ENCODE data around the gene LLGL1. TPM values are rescaled to one million over a fixed set of nuclear protein-coding genes. Genes with fewer than 3 reads are reported as not detected.

Gene LLGL1
- polyA plus RNA-seq, 2 of the 4 experiments (the other 2 are of a cell fraction), result 11.2 to 19.3 TPM

- ATAC-seq, result no peak
- no peak for DNase-seq (ENCODE audit: low read depth in 1 of 2, low spot score in 1 of 2)
- Histone ChIP-seq H3K4me2 (no peak overlapping the region), H3K4me1 (peaks cover 6% of the 10 kb centered on the region; the same call in 1 of the 3 replicates), H3K27ac (no peak overlapping the region), H3K9me3 (no peaks in the 10 kb centered on the region), H3K4me3 (no peak overlapping the region)
- ChIA-PET POLR2A (no interaction called here), CTCF (interaction anchor here (0.6 to 12.1 kb wide), 4 partner anchors 9 to 16 kb away, joined by 3 to 103 read pairs (median 20); no protein-coding TSS in a partner anchor)
- TF ChIP-seq TP53 (CRISPR knock-in tag; IDR thresholded peaks at IDR 0.05) (no peak), SREBF2 (IDR thresholded peaks at IDR 0.05) (no peak)
- FAIRE-seq, result no peak
- 80% methylated on average over 10 of the region's 22 CpGs for WGBS (ENCODE audit: missing lambda C conversion rate)
These were observed 8.5 kb downstream of the LLGL1 start for GRCh38 chr17:18233803-18234518.

- WGBS (ENCODE audit: missing lambda C conversion rate), result 95% methylated on average over 21 of the region's 22 CpGs
- H3K9me3 ChIP-seq, result no peaks in the 10 kb centered on the region
- FAIRE-seq (no peak), ATAC-seq (no peak), DNase-seq (ENCODE audit: low read depth in 1 of 2, low spot score in 1 of 2) (no peak)
- TF ChIP-seq REST (IDR thresholded peaks at IDR 0.05) (no peak), HMGXB4 (CRISPR knock-in tag; IDR thresholded peaks at IDR 0.05; ENCODE audit: borderline replicate concordance) (no peak), HDAC2 (IDR thresholded peaks at IDR 0.05) (no peak), CHD2 (IDR thresholded peaks at IDR 0.05; ENCODE audit: low read length, partially characterized antibody) (no peak), ELK1 (IDR thresholded peaks at IDR 0.05; ENCODE audit: low read depth, low read length) (no peak), RARB (CRISPR knock-in tag; IDR thresholded peaks at IDR 0.05) (no peak), PBX3 (IDR thresholded peaks at IDR 0.05) (no peak), MAZ (IDR thresholded peaks at IDR 0.05; ENCODE audit: borderline replicate concordance, low read depth, low read length) (no peak), RCOR1 (IDR thresholded peaks at IDR 0.05; ENCODE audit: low read depth, low read length) (no peak), MAX (IDR thresholded peaks at IDR 0.05) (no peak), GATA3 (IDR thresholded peaks at IDR 0.05; ENCODE audit: borderline replicate concordance) (no peak), HEYL (CRISPR knock-in tag; IDR thresholded peaks at IDR 0.05) (no peak), ZSCAN20 (CRISPR knock-in tag; IDR thresholded peaks at IDR 0.05) (no peak), CBX2 (IDR thresholded peaks at IDR 0.05; ENCODE audit: borderline replicate concordance, low read depth) (no peak), FOSB (CRISPR knock-in tag; IDR thresholded peaks at IDR 0.05) (no peak), RNF2 (IDR thresholded peaks at IDR 0.05; ENCODE audit: borderline replicate concordance, low read depth) (no peak), ESRRA (IDR thresholded peaks at IDR 0.05; ENCODE audit: borderline replicate concordance, low read length) (no peak), MYC (IDR thresholded peaks at IDR 0.05; ENCODE audit: borderline replicate concordance, low read length) (no peak)
- ChIA-PET POLR2A (no interaction called here), CTCF (interaction anchor here (0.9 to 12.1 kb wide), 4 partner anchors 14 to 20 kb away, joined by 3 to 103 read pairs (median 7); no protein-coding TSS in a partner anchor)
- H3K27ac ChIP-seq, result no peak overlapping the region
- H3K4me1 ChIP-seq, result peaks cover 6% of the 10 kb centered on the region; the same call in 1 of the 3 replicates
- H3K4me3 ChIP-seq, result no peak overlapping the region
- no peak overlapping the region for H3K4me2 ChIP-seq
These were observed 9.5 kb downstream of the LLGL1 start for GRCh38 chr17:18234853-18235380.

All from A549 (cell line).